ENCODE results near the gene TATDN3.
"Not testable (repeated sequence)": the region's sequence is repeated elsewhere in the genome, so short reads cannot be mapped to it uniquely, and the experiment has no call there.

The TATDN3 gene

GRCh38 chr1:212777151-212777550 lies 14.5 kb upstream of the TATDN3 start:
- DNase-seq = no peak

GRCh38 chr1:212779086-212779485 lies 12.6 kb upstream of the TATDN3 start:
- not testable (repeated sequence) for DNase-seq

- no peak for DNase-seq
Measured at GRCh38 chr1:212780759-212781158, 10.9 kb upstream of the TATDN3 start.

- DNase-seq = no peak
Measured at GRCh38 chr1:212781225-212781624, 10.5 kb upstream of the TATDN3 start.

GRCh38 chr1:212782422-212783154 lies 9.1 kb upstream of the TATDN3 start:
- DNase-seq = no peak

- no peak for DNase-seq
Measured at GRCh38 chr1:212783976-212784375, 7.7 kb upstream of the TATDN3 start.

GRCh38 chr1:212785871-212786270 lies 5.8 kb upstream of the TATDN3 start:
- DNase-seq = no peak

- DNase-seq = no peak
Measured at GRCh38 chr1:212791261-212791675, 426 bp upstream of the TATDN3 start.

- DNase-seq = no peak
Measured at GRCh38 chr1:212792396-212792908, 758 bp downstream of the TATDN3 start.

- no peak for DNase-seq
Measured at GRCh38 chr1:212794561-212795014, 2.9 kb downstream of the TATDN3 start.

- DNase-seq = no peak
Measured at GRCh38 chr1:212797681-212798080, 6.0 kb downstream of the TATDN3 start.

- no peak for DNase-seq
Measured at GRCh38 chr1:212805767-212806166, 14.1 kb downstream of the TATDN3 start.

GRCh38 chr1:212814537-212815334 lies 23.0 kb downstream of the TATDN3 start:
- no peak for DNase-seq

GRCh38 chr1:212816567-212817278 lies 25.0 kb downstream of the TATDN3 start:
- no peak for DNase-seq

- DNase-seq = no peak
Measured at GRCh38 chr1:212819726-212820125, 28.0 kb downstream of the TATDN3 start.

- no peak for DNase-seq
Measured at GRCh38 chr1:212820969-212821368, 29.3 kb downstream of the TATDN3 start.

- DNase-seq = no peak
Measured at GRCh38 chr1:212822956-212823355, 31.3 kb downstream of the TATDN3 start.

- no peak for DNase-seq
Measured at GRCh38 chr1:212824201-212824600, 32.5 kb downstream of the TATDN3 start.

GRCh38 chr1:212825798-212826452 lies 34.2 kb downstream of the TATDN3 start:
- no peak for DNase-seq

GRCh38 chr1:212827171-212827776 lies 35.6 kb downstream of the TATDN3 start:
- no peak for DNase-seq

GRCh38 chr1:212827831-212828278 lies 36.2 kb downstream of the TATDN3 start:
- no peak for DNase-seq

GRCh38 chr1:212828395-212828794 lies 36.7 kb downstream of the TATDN3 start:
- no peak for DNase-seq
